PC-3 (cell line): ENCODE data around the gene SSBP2.

Experiments used
- EZH2 ChIP-seq: fragments of 300-600 bp; sonication (generic); IDR thresholded peaks from one replicate; pipeline ENCODE4 v1.6.1; 2017; ENCODE audit warnings: antibody characterized with exemption, mild to moderate bottlenecking, low read length; ENCODE audit not compliant: unreplicated experiment
- EZH2phosphoT487 ChIP-seq: fragments of 300-600 bp; sonication (generic); IDR thresholded peaks from 2 replicates; pipeline ENCODE4 v1.6.1; 2018; ENCODE audit warnings: mild to moderate bottlenecking, antibody characterized with exemption, low read length, borderline replicate concordance
- TF ChIP-seq, protein P1 (sequence below): fragments of 300-600 bp; sonication (generic); conservative IDR thresholded peaks from 2 replicates; pipeline ENCODE4 v1.5.1; 2017; ENCODE audit warnings: antibody characterized with exemption, low read depth, mild to moderate bottlenecking, low read length

GRCh38 chr5:81633471-81633870, 117.4 kb downstream of the SSBP2 start:
- TF ChIP-seq, protein P1, sequence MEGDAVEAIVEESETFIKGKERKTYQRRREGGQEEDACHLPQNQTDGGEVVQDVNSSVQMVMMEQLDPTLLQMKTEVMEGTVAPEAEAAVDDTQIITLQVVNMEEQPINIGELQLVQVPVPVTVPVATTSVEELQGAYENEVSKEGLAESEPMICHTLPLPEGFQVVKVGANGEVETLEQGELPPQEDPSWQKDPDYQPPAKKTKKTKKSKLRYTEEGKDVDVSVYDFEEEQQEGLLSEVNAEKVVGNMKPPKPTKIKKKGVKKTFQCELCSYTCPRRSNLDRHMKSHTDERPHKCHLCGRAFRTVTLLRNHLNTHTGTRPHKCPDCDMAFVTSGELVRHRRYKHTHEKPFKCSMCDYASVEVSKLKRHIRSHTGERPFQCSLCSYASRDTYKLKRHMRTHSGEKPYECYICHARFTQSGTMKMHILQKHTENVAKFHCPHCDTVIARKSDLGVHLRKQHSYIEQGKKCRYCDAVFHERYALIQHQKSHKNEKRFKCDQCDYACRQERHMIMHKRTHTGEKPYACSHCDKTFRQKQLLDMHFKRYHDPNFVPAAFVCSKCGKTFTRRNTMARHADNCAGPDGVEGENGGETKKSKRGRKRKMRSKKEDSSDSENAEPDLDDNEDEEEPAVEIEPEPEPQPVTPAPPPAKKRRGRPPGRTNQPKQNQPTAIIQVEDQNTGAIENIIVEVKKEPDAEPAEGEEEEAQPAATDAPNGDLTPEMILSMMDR = no peak
- TF ChIP-seq EZH2 = no peak
- TF ChIP-seq EZH2phosphoT487 = no peak
